Prostate gland (tissue), 2 donors: ENCODE measurements around the gene ZBTB16.
A peak's percentile ranks its signal among the peaks of the same experiment; 100 is the strongest.

ENCODE experiments used
- POLR2A ChIP-seq: fragments of 450-650 bp; IDR thresholded peaks from one replicate; pipeline ENCODE4 v1.6.1; 2016; ENCODE audit warnings: antibody characterized with exemption, mild to moderate bottlenecking
- TF ChIP-seq, protein P1 (sequence below), 4 experiments: fragments of 200-600 bp in 2 of 4; fragments of 450-650 bp in 2 of 4; sonication (generic) in 2 of 4; IDR thresholded peaks; 1 replicate in 3 of 4; 2 replicates in 1 of 4; pipeline ENCODE4 v1.5.1; 2016 to 2019; ENCODE audit warnings: antibody characterized with exemption in 4 of 4, mild to moderate bottlenecking in 2 of 4, moderate library complexity in 2 of 4

DNA sequence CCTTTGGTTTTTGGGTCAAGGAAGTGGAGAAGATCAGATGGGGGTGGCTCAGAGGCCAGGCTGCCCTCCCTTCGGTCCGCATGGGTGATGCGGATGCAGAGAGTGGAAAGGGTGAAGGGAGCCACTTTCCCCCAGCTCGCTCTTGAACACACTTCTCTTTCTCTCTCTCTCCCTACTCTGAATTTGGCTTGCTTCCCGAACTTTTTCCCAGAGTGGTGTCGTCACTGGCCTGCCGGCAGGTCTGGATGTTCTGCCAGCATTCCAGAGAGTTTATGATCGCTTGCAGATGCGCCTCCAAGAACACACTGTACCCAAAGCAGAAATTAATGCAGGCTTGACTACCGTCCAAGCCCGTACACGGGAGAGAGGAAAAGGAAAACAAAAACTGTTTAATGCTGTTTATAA lies 103.2 kb downstream of the ZBTB16 start:
- TF ChIP-seq, protein P1, sequence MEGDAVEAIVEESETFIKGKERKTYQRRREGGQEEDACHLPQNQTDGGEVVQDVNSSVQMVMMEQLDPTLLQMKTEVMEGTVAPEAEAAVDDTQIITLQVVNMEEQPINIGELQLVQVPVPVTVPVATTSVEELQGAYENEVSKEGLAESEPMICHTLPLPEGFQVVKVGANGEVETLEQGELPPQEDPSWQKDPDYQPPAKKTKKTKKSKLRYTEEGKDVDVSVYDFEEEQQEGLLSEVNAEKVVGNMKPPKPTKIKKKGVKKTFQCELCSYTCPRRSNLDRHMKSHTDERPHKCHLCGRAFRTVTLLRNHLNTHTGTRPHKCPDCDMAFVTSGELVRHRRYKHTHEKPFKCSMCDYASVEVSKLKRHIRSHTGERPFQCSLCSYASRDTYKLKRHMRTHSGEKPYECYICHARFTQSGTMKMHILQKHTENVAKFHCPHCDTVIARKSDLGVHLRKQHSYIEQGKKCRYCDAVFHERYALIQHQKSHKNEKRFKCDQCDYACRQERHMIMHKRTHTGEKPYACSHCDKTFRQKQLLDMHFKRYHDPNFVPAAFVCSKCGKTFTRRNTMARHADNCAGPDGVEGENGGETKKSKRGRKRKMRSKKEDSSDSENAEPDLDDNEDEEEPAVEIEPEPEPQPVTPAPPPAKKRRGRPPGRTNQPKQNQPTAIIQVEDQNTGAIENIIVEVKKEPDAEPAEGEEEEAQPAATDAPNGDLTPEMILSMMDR (IDR thresholded peaks at IDR 0.05): no peak
- peak; percentile 32 for TF ChIP-seq POLR2A
